NT2/D1 (cell line): Measurements from ENCODE around the gene RHBG.

Source experiments
- YY1 ChIP-seq: IDR thresholded peaks from 2 replicates; pipeline ENCODE4 v1.6.1; 2011; ENCODE audit not compliant: insufficient read length, insufficient read depth
- ZNF274 ChIP-seq: IDR thresholded peaks from 2 replicates; pipeline ENCODE4 v1.6.1; 2011; ENCODE audit warnings: mild to moderate bottlenecking, low read depth, low read length

DNA sequence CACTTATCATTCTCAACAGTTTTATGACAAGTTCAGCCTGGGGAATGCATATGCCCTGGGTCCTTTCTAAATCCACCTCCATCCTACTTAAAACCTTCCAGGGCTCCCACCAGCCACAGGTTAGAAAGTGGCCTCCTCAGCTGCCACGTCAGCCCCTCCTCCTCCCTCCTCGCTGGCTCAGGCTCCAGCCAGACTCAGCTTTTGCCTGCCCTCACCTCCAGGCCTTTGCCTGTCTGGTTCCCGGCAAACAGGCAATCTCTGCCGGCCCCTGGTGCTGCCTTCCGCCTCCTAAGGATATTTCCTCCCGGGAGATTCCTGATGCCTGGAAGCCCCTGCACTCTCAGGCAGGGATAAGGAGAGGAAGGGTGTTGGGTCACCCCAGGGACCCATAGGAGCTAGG, 9.5 kb downstream of the RHBG start:
- TF ChIP-seq YY1: no peak
- TF ChIP-seq ZNF274: no peak
